ENCODE measurements around the gene PIGA. TPM values are rescaled to one million over a fixed set of nuclear protein-coding genes. Genes with fewer than 3 reads are reported as not detected.
A peak's percentile ranks its signal among the peaks of the same experiment; 100 is the strongest.

The PIGA gene
- total and polyA plus RNA-seq, 10 of the 15 experiments (the other 5 are each of a cell fraction or from before 2014, with no cell fraction given) = 4.9 to 24.1 (median 11.0) TPM

DNA sequence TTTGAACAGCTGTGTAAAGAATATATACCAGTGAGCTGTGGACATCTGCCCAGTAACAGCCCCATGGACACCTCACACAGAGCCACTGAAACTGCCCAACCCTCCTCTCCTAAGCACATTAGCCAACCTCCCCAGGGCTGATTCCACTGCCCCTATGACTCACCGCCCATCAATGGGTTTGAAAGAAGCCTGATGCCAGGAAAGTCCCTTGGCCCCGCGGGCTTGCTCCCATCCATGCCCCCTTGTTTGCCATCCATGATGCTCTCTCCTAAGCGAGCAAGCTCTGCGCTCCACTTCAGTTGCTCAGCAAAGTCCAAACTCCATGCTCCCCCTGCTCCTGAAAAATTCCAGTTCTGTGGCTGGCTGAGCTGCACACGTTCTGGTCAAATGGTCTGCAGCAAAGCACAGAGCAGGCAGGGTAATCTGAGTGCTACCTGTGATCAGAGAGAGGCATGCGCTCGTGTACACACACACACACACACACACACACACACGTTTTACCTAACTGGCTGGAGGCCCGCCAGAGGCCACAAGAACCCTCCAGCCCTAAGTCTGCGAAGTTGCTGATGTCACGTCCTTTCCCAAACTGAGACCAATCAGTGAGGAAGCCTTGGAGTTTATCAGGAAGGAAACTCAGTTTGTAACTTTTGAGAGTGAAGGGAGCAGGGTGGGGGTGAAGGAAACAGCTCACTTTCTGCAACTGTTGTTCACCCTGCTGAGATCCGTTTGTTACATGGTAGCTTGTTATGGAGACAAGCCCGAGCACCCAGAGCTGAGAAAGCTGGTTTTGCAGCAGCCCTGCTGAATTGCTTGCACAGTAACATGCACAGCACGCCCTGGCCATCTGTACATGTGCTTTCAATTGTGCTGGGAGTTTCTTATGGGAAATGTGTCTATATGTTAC is 65.5 kb downstream of the PIGA start, which contains the start of gene ASB9:
ASB9 (minus strand) TSS at position 466 of the 904 bp plus-strand sequence; CDS start at position 257, 209 bp downstream.
- Histone ChIP-seq H3K79me2 (ENCODE audit: control insufficient read depth, insufficient read depth, low read length) (no peaks in the 10 kb centered on the region), H3K36me3 (ENCODE audit: control insufficient read depth in 2 of 2, insufficient read depth in 2 of 2, low read length in 1 of 2) (no peaks in the 10 kb centered on the region), H3K4me3 (no peak within 1 kb of the TSS), H2AFZ (ENCODE audit: control insufficient read depth, low read depth, low read length) (peak within 1 kb of the TSS; percentile 61; the same call in 1 of the 2 replicates), H3K9ac (ENCODE audit: control insufficient read depth, insufficient read depth, low read length) (no peak within 1 kb of the TSS), H3K4me2 (ENCODE audit: control insufficient read depth, insufficient read depth) (no peak within 1 kb of the TSS), H4K20me1 (ENCODE audit: control insufficient read depth, insufficient read depth) (no peaks in the 10 kb centered on the region), H3K9me3 (replicated peaks; ENCODE audit: control insufficient read depth, insufficient read depth, low read length) (no peaks in the 10 kb centered on the region; the same call in 2 of the 3 replicates), H3K27ac (ENCODE audit: control insufficient read depth, insufficient read depth) (no peak within 1 kb of the TSS), H3K4me1 (ENCODE audit: control insufficient read depth, insufficient read depth, low read length) (no peaks in the 10 kb centered on the region), H3K27me3 (replicated peaks in 1 of 2; ENCODE audit: control insufficient read depth in 2 of 2, insufficient read depth in 2 of 2, low read length in 1 of 2) (no peaks in the 10 kb centered on the region)
- ChIA-PET SMC1A (ENCODE audit: uncharacterized antibody, unreplicated experiment) (no interaction called here), CTCF (no interaction called here), RAD21 (ENCODE audit: unreplicated experiment) (no interaction called here), POLR2A (no interaction called here)
- 24% methylated on average over 15 of the region's 15 CpGs for WGBS (ENCODE audit: insufficient coverage, insufficient replicate concordance, low lambda C conversion rate, missing lambda C conversion rate)
- no peak for DNase-seq (ENCODE audit: low read depth, low spot score)
- intact Hi-C loops (cut with micrococcal nuclease; ENCODE audit: unreplicated experiment) = no loop called here
- no TSS peak for BruUV-seq (replicated peaks)
- in situ Hi-C loops (cut with MboI) = no loop called here
- ATAC-seq = peak; percentile 96
- FAIRE-seq = no peak
- no peak for TF ChIP-seq TARDBP (IDR thresholded peaks at IDR 0.05; ENCODE audit: borderline replicate concordance)
- TF ChIP-seq CREB1 (IDR thresholded peaks at IDR 0.05; ENCODE audit: low read depth) = no peak
- TF ChIP-seq, protein P1, sequence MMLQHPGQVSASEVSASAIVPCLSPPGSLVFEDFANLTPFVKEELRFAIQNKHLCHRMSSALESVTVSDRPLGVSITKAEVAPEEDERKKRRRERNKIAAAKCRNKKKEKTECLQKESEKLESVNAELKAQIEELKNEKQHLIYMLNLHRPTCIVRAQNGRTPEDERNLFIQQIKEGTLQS (IDR thresholded peaks at IDR 0.05; ENCODE audit: borderline replicate concordance, extremely low read depth, low read depth, low read length) = no peak
- TF ChIP-seq IKZF2 (IDR thresholded peaks at IDR 0.05) = peak in 1 of 2 experiments; percentile 14; a peak in 1 of 4 replicates
- TF ChIP-seq SMAD5 (IDR thresholded peaks at IDR 0.05; ENCODE audit: low read depth) = no peak
- TF ChIP-seq, protein P2, sequence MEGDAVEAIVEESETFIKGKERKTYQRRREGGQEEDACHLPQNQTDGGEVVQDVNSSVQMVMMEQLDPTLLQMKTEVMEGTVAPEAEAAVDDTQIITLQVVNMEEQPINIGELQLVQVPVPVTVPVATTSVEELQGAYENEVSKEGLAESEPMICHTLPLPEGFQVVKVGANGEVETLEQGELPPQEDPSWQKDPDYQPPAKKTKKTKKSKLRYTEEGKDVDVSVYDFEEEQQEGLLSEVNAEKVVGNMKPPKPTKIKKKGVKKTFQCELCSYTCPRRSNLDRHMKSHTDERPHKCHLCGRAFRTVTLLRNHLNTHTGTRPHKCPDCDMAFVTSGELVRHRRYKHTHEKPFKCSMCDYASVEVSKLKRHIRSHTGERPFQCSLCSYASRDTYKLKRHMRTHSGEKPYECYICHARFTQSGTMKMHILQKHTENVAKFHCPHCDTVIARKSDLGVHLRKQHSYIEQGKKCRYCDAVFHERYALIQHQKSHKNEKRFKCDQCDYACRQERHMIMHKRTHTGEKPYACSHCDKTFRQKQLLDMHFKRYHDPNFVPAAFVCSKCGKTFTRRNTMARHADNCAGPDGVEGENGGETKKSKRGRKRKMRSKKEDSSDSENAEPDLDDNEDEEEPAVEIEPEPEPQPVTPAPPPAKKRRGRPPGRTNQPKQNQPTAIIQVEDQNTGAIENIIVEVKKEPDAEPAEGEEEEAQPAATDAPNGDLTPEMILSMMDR (IDR thresholded peaks at IDR 0.05 in 2 of 3, conservative IDR thresholded peaks at IDR 0.05 in 1 of 3; ENCODE audit: control insufficient read depth in 2 of 3, extremely low read depth in 1 of 3, insufficient read depth in 1 of 3, low read depth in 3 of 3, low read length in 3 of 3) = no peak
- TF ChIP-seq PAX8 (IDR thresholded peaks at IDR 0.05) = no peak
- TF ChIP-seq BHLHE40 (IDR thresholded peaks at IDR 0.05; ENCODE audit: borderline replicate concordance in 1 of 2, low read depth in 2 of 2, low read length in 1 of 2) = peak; percentile 30 to 71; a peak in 2 of 4 replicates
- peak; percentile 58 for TF ChIP-seq RELB (IDR thresholded peaks at IDR 0.05; ENCODE audit: low read depth)
- TF ChIP-seq HSF1 (IDR thresholded peaks at IDR 0.05; ENCODE audit: low read depth, low read length) = no peak
- TF ChIP-seq NKRF (conservative IDR thresholded peaks at IDR 0.05) = no peak
- no peak for TF ChIP-seq KDM1A (IDR thresholded peaks at IDR 0.05; ENCODE audit: borderline replicate concordance)
- peak; percentile 44 for TF ChIP-seq IKZF1 (conservative IDR thresholded peaks at IDR 0.05)

All from GM12878 (cell line).